H1 (cell line): ENCODE results near the gene IGLON5. TPM values are rescaled to one million over a fixed set of nuclear protein-coding genes. Genes with fewer than 3 reads are reported as not detected.

Experiments used
- CHD2 ChIP-seq: IDR thresholded peaks from 2 replicates; pipeline ENCODE4 v1.6.1; 2012; ENCODE audit warnings: low read length, improper control_type of control experiment
- EZH2 ChIP-seq: fragments of 200-600 bp; sonication (generic); IDR thresholded peaks from 2 replicates; pipeline ENCODE4 v1.7.1; 2012; ENCODE audit warnings: low read depth, mild to moderate bottlenecking, moderate library complexity, low read length, inconsistent platforms; ENCODE audit not compliant: severe bottlenecking
- FOSL1 ChIP-seq: IDR thresholded peaks from 2 replicates; pipeline ENCODE4 v1.6.1; 2011; ENCODE audit warnings: mild to moderate bottlenecking, low read depth, low read length, moderate library complexity; ENCODE audit not compliant: insufficient read depth
- JUN ChIP-seq: IDR thresholded peaks from 2 replicates; pipeline ENCODE4 v1.6.1; 2011; ENCODE audit warnings: low read depth, mild to moderate bottlenecking, improper control_type of control experiment, low read length
- RXRA ChIP-seq: IDR thresholded peaks from 2 replicates; pipeline ENCODE4 v1.6.1; 2011; ENCODE audit warnings: low read depth, mild to moderate bottlenecking, low read length, moderate library complexity; ENCODE audit not compliant: insufficient read depth
- SIX5 ChIP-seq: IDR thresholded peaks from 2 replicates; pipeline ENCODE4 v1.6.1; 2011; ENCODE audit warnings: mild to moderate bottlenecking, low read depth, low read length
- SP1 ChIP-seq: IDR thresholded peaks from 2 replicates; pipeline ENCODE4 v1.6.1; 2011; ENCODE audit warnings: low read depth, low read length
- TAF7 ChIP-seq: optimal IDR thresholded peaks from 2 replicates; pipeline ENCODE3; 2011; ENCODE audit warnings: low read depth, mild to moderate bottlenecking, inconsistent platforms, low read length, moderate library complexity, borderline replicate concordance
- TEAD4 ChIP-seq: IDR thresholded peaks from 2 replicates; pipeline ENCODE4 v1.6.1; 2012; ENCODE audit warnings: low read depth, low read length, inconsistent platforms, mixed read lengths
- polyA plus RNA-seq, 7 experiments: library from polyadenylated mRNA; depleted of rRNA in 3 of 7; stranded (reverse) in 5 of 7; unstranded in 2 of 7; fragments of >200 nt in 5 of 7; fragments of 200-250 nt in 2 of 7; gene quantifications; 1 replicate in 5 of 7; 2 replicates in 1 of 7; 4 replicates in 1 of 7; pipeline versions ENCODE4 v1.2.1 to v1.2.3, GENCODE V29; 2011 to 2013; ENCODE audit warnings: missing spikeins in 2 of 7, mixed read lengths in 2 of 7
- total RNA-seq: library from RNA; stranded (reverse); fragmentation: NEBNext Ultra II Directional; extraction: Animal tissue kit (Norgen Biotek cat#: 25700); gene quantifications from 2 replicates; pipeline ENCODE4 v1.2.1, GENCODE V29; 2021
- TF ChIP-seq, protein P1 (sequence below): fragments of 300-600 bp; sonication (generic); IDR thresholded peaks from 2 replicates; pipeline ENCODE4 v1.7.1; 2012; ENCODE audit warnings: low read length, moderate library complexity, mild to moderate bottlenecking, inconsistent platforms; ENCODE audit not compliant: insufficient replicate concordance

The IGLON5 gene
- total and polyA plus RNA-seq, 2 of the 8 experiments (the other 6 are each of a cell fraction or from before 2014, with no cell fraction given), result 31.8 to 34.6 TPM

DNA sequence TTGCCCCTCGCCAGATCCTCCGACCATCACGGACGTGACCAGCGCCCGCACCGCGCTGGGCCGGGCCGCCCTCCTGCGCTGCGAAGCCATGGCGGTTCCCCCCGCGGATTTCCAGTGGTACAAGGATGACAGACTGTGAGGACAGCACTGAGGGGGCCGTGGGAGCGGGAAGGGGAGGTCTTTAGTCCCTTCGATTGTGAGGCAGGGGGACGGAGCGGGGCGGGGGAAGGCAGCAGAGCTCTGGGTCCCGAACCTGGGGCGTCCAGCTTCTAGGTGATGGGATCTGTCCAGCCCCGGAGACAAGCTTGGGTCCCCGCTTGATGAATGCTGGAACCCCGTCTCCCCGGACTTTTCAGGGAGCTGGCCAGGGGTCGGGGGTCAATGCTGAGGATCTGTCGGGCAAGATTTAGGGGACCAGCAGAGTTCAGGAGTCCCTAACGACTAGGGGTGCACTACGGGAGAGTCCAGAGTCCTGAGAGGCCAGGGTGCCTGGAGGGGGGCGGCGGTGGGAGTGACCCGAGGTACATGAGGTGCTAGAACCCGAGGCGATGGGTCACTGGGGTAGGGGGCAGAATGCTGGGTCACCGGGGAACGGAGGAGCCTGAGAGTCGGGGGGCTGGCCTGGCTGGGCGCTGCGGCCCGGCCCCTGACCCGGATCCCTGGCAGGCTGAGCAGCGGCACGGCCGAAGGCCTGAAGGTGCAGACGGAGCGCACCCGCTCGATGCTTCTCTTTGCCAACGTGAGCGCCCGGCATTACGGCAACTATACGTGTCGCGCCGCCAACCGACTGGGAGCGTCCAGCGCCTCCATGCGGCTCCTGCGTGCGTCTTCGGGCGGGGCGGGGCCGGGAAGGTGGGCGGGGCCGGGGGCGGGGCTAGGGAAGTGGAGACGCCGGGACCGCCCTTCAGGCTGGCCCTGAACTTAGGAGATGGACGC is 15.9 kb downstream of the IGLON5 start (continued):
- TF ChIP-seq JUN, result no peak
- no peak for TF ChIP-seq CHD2
- no peak for TF ChIP-seq TEAD4
- no peak for TF ChIP-seq FOSL1
- TF ChIP-seq, protein P1, sequence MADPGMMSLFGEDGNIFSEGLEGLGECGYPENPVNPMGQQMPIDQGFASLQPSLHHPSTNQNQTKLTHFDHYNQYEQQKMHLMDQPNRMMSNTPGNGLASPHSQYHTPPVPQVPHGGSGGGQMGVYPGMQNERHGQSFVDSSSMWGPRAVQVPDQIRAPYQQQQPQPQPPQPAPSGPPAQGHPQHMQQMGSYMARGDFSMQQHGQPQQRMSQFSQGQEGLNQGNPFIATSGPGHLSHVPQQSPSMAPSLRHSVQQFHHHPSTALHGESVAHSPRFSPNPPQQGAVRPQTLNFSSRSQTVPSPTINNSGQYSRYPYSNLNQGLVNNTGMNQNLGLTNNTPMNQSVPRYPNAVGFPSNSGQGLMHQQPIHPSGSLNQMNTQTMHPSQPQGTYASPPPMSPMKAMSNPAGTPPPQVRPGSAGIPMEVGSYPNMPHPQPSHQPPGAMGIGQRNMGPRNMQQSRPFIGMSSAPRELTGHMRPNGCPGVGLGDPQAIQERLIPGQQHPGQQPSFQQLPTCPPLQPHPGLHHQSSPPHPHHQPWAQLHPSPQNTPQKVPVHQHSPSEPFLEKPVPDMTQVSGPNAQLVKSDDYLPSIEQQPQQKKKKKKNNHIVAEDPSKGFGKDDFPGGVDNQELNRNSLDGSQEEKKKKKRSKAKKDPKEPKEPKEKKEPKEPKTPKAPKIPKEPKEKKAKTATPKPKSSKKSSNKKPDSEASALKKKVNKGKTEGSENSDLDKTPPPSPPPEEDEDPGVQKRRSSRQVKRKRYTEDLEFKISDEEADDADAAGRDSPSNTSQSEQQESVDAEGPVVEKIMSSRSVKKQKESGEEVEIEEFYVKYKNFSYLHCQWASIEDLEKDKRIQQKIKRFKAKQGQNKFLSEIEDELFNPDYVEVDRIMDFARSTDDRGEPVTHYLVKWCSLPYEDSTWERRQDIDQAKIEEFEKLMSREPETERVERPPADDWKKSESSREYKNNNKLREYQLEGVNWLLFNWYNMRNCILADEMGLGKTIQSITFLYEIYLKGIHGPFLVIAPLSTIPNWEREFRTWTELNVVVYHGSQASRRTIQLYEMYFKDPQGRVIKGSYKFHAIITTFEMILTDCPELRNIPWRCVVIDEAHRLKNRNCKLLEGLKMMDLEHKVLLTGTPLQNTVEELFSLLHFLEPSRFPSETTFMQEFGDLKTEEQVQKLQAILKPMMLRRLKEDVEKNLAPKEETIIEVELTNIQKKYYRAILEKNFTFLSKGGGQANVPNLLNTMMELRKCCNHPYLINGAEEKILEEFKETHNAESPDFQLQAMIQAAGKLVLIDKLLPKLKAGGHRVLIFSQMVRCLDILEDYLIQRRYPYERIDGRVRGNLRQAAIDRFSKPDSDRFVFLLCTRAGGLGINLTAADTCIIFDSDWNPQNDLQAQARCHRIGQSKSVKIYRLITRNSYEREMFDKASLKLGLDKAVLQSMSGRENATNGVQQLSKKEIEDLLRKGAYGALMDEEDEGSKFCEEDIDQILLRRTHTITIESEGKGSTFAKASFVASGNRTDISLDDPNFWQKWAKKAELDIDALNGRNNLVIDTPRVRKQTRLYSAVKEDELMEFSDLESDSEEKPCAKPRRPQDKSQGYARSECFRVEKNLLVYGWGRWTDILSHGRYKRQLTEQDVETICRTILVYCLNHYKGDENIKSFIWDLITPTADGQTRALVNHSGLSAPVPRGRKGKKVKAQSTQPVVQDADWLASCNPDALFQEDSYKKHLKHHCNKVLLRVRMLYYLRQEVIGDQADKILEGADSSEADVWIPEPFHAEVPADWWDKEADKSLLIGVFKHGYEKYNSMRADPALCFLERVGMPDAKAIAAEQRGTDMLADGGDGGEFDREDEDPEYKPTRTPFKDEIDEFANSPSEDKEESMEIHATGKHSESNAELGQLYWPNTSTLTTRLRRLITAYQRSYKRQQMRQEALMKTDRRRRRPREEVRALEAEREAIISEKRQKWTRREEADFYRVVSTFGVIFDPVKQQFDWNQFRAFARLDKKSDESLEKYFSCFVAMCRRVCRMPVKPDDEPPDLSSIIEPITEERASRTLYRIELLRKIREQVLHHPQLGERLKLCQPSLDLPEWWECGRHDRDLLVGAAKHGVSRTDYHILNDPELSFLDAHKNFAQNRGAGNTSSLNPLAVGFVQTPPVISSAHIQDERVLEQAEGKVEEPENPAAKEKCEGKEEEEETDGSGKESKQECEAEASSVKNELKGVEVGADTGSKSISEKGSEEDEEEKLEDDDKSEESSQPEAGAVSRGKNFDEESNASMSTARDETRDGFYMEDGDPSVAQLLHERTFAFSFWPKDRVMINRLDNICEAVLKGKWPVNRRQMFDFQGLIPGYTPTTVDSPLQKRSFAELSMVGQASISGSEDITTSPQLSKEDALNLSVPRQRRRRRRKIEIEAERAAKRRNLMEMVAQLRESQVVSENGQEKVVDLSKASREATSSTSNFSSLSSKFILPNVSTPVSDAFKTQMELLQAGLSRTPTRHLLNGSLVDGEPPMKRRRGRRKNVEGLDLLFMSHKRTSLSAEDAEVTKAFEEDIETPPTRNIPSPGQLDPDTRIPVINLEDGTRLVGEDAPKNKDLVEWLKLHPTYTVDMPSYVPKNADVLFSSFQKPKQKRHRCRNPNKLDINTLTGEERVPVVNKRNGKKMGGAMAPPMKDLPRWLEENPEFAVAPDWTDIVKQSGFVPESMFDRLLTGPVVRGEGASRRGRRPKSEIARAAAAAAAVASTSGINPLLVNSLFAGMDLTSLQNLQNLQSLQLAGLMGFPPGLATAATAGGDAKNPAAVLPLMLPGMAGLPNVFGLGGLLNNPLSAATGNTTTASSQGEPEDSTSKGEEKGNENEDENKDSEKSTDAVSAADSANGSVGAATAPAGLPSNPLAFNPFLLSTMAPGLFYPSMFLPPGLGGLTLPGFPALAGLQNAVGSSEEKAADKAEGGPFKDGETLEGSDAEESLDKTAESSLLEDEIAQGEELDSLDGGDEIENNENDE, result no peak
- TF ChIP-seq EZH2, result peak; percentile 38
- no peak for TF ChIP-seq SIX5
- TF ChIP-seq SP1, result no peak
- TF ChIP-seq RXRA, result no peak
- no peak for TF ChIP-seq TAF7
